Neural cell (in vitro differentiated cells): ENCODE measurements around the gene NES. TPM values are rescaled to one million over a fixed set of nuclear protein-coding genes. Genes with fewer than 3 reads are reported as not detected.

Experiments used
- H2AFZ ChIP-seq: fragments of 200-600, 300-800 bp; sonication (generic), shearing (Covaris generic); 2 replicates; pipeline ENCODE4 v1.6.0; 2014; ENCODE audit warnings: low read depth, mild to moderate bottlenecking, antibody characterized with exemption, low read length, moderate library complexity
- H3F3A ChIP-seq: fragments of 200-600 bp; shearing (Covaris generic); 2 replicates; pipeline ENCODE4 v1.6.1; 2016; ENCODE audit warnings: mild to moderate bottlenecking, moderate library complexity, mixed read lengths, antibody characterized with exemption, low read length; ENCODE audit not compliant: insufficient read depth, poor library complexity, severe bottlenecking
- H3K27ac ChIP-seq: fragments of 200-600, 300-800 bp; sonication (generic), shearing (Covaris generic); 2 replicates; pipeline ENCODE4 v1.5.1; 2014; ENCODE audit warnings: mild to moderate bottlenecking, low read length, moderate library complexity
- H3K27me3 ChIP-seq: fragments of 300-800, 200-600 bp; sonication (generic), shearing (Covaris generic); 2 replicates; pipeline ENCODE4 v1.6.0; 2014; ENCODE audit warnings: mild to moderate bottlenecking, low read depth, low read length, moderate library complexity; ENCODE audit not compliant: insufficient read depth
- H3K36me3 ChIP-seq: fragments of 300-800, 200-600 bp; sonication (generic), shearing (Covaris generic); 2 replicates; pipeline ENCODE4 v1.5.1; 2014; ENCODE audit warnings: mild to moderate bottlenecking, antibody characterized with exemption, low read length, moderate library complexity; ENCODE audit not compliant: insufficient read depth
- H3K4me2 ChIP-seq: fragments of 300-800, 200-600 bp; sonication (generic), shearing (Covaris generic); 2 replicates; pipeline ENCODE4 v1.6.0; 2014; ENCODE audit warnings: mild to moderate bottlenecking, low read length
- H3K4me3 ChIP-seq: fragments of 300-800, 200-600 bp; sonication (generic), shearing (Covaris generic); 2 replicates; pipeline ENCODE4 v1.5.1; 2014; ENCODE audit warnings: mild to moderate bottlenecking, low read length, moderate library complexity
- H3K79me2 ChIP-seq: fragments of 200-600 bp; shearing (Covaris generic); replicated peaks from 2 replicates; pipeline ENCODE4 v1.6.0; 2014; ENCODE audit warnings: mild to moderate bottlenecking, low read length, moderate library complexity; ENCODE audit not compliant: insufficient read depth
- H3K9ac ChIP-seq: fragments of 300-800, 200-600 bp; sonication (generic), shearing (Covaris generic); 2 replicates; pipeline ENCODE4 v1.6.1; 2016; ENCODE audit warnings: mild to moderate bottlenecking, low read length, mixed read lengths
- H3K9me2 ChIP-seq: fragments of 200-600 bp; shearing (Covaris generic); 2 replicates; pipeline ENCODE4 v1.6.1; 2016; ENCODE audit warnings: mild to moderate bottlenecking, low read length, mixed read lengths; ENCODE audit not compliant: insufficient read depth
- H3K9me3 ChIP-seq: fragments of 200-600, 300-800 bp; sonication (generic), shearing (Covaris generic); 2 replicates; pipeline ENCODE4 v1.6.1; 2016; ENCODE audit warnings: mild to moderate bottlenecking, mixed run types, low read length, moderate library complexity, mixed read lengths
- H4K20me1 ChIP-seq: fragments of 200-600 bp; shearing (Covaris generic); 2 replicates; pipeline ENCODE4 v1.6.1; 2016; ENCODE audit warnings: mild to moderate bottlenecking, mixed run types; ENCODE audit not compliant: insufficient read depth
- CTCF ChIP-seq: fragments of 450-650 bp; IDR thresholded peaks from 2 replicates; pipeline ENCODE4 v1.5.1; 2014; ENCODE audit warnings: antibody characterized with exemption, mild to moderate bottlenecking, moderate library complexity; ENCODE audit not compliant: poor library complexity, severe bottlenecking
- EP300 ChIP-seq: fragments of 450-650 bp; conservative IDR thresholded peaks from 2 replicates; pipeline ENCODE4 v1.6.1; 2014; ENCODE audit warnings: antibody characterized with exemption, mild to moderate bottlenecking, moderate library complexity; ENCODE audit not compliant: poor library complexity, severe bottlenecking
- EZH2 ChIP-seq: fragments of 200-600, 300-800 bp; shearing (Covaris generic), sonication (generic); IDR thresholded peaks from 2 replicates; pipeline ENCODE4 v1.6.1; 2014; ENCODE audit warnings: antibody characterized with exemption, low read length, borderline replicate concordance, mild to moderate bottlenecking; ENCODE audit not compliant: insufficient read depth, poor library complexity, severe bottlenecking
- MXI1 ChIP-seq: fragments of 450-650 bp; conservative IDR thresholded peaks from 2 replicates; pipeline ENCODE4 v1.6.1; 2014; ENCODE audit warnings: antibody characterized with exemption, mild to moderate bottlenecking; ENCODE audit not compliant: poor library complexity, severe bottlenecking
- POLR2AphosphoS5 ChIP-seq: IDR thresholded peaks from 2 replicates; pipeline ENCODE4 v1.6.1; 2012
- RAD21 ChIP-seq: fragments of 450-650 bp; conservative IDR thresholded peaks from 2 replicates; pipeline ENCODE4 v1.6.1; 2014; ENCODE audit warnings: antibody characterized with exemption, mild to moderate bottlenecking, moderate library complexity
- REST ChIP-seq: IDR thresholded peaks from 2 replicates; pipeline ENCODE4 v1.6.1; 2012; ENCODE audit warnings: borderline replicate concordance
- SMC3 ChIP-seq: fragments of 450-650 bp; conservative IDR thresholded peaks from 2 replicates; pipeline ENCODE4 v1.6.1; 2014; ENCODE audit warnings: antibody characterized with exemption, mild to moderate bottlenecking, moderate library complexity; ENCODE audit not compliant: poor library complexity
- TAF1 ChIP-seq: IDR thresholded peaks from 2 replicates; pipeline ENCODE4 v1.6.1; 2012; ENCODE audit warnings: low read depth
- polyA plus RNA-seq: library from polyadenylated mRNA; depleted of rRNA; stranded (reverse); fragments of >200 nt; gene quantifications from 2 replicates; pipeline ENCODE4 v1.2.3, GENCODE V29; 2014

The NES gene
- polyA plus RNA-seq, 1 donor from 2014 or later: 9.9 TPM

- Histone ChIP-seq H3K79me2 (peaks cover 15% of the 10 kb centered on the region), H3K27ac (no peak overlapping the region), H4K20me1 (no peaks in the 10 kb centered on the region), H3K4me2 (no peak overlapping the region), H3K36me3 (no peaks in the 10 kb centered on the region), H3K9ac (no peak overlapping the region), H2AFZ (no peak overlapping the region), H3F3A (no peaks in the 10 kb centered on the region), H3K4me3 (no peak overlapping the region), H3K27me3 (peaks cover 4% of the 10 kb centered on the region), H3K9me2 (no peaks in the 10 kb centered on the region), H3K9me3 (no peaks in the 10 kb centered on the region)
- TF ChIP-seq CTCF: no peak
- no peak for TF ChIP-seq SMC3
- no peak for TF ChIP-seq RAD21
- TF ChIP-seq TAF1: no peak
These were observed 4.2 kb upstream of the NES start for GRCh38 chr1:156681196-156681960.

GRCh38 chr1:156680056-156680455, 2.8 kb upstream of the NES start:
- Histone ChIP-seq H4K20me1 (no peaks in the 10 kb centered on the region), H3F3A (no peaks in the 10 kb centered on the region), H2AFZ (no peak overlapping the region), H3K27ac (no peak overlapping the region), H3K79me2 (peaks cover 26% of the 10 kb centered on the region), H3K36me3 (no peaks in the 10 kb centered on the region), H3K9ac (no peak overlapping the region), H3K9me3 (no peaks in the 10 kb centered on the region), H3K9me2 (no peaks in the 10 kb centered on the region), H3K4me2 (no peak overlapping the region), H3K4me3 (no peak overlapping the region), H3K27me3 (peaks cover 4% of the 10 kb centered on the region)
- TF ChIP-seq EP300 (no peak), SMC3 (no peak), REST (no peak), POLR2AphosphoS5 (no peak), CTCF (no peak), TAF1 (no peak), RAD21 (no peak), MXI1 (no peak), EZH2 (no peak)
